HL-60 (cell line): ENCODE measurements around the gene P2RY13.

Source experiments
- POLR2AphosphoS5 ChIP-seq: IDR thresholded peaks from 2 replicates; pipeline ENCODE4 v1.6.1; 2012; ENCODE audit warnings: low read depth
- SPI1 ChIP-seq: IDR thresholded peaks from 2 replicates; pipeline ENCODE4 v1.6.1; 2012; ENCODE audit warnings: low read depth, mild to moderate bottlenecking, borderline replicate concordance
- TF ChIP-seq, protein P1 (sequence below): IDR thresholded peaks from one replicate; pipeline ENCODE4 v1.5.1; 2011; ENCODE audit warnings: low read length, control low read depth, inconsistent platforms; ENCODE audit not compliant: insufficient read depth
- TF ChIP-seq, protein P2 (sequence below): IDR thresholded peaks from 2 replicates; pipeline ENCODE4 v1.6.1; 2012; ENCODE audit warnings: low read depth; ENCODE audit not compliant: insufficient replicate concordance

DNA sequence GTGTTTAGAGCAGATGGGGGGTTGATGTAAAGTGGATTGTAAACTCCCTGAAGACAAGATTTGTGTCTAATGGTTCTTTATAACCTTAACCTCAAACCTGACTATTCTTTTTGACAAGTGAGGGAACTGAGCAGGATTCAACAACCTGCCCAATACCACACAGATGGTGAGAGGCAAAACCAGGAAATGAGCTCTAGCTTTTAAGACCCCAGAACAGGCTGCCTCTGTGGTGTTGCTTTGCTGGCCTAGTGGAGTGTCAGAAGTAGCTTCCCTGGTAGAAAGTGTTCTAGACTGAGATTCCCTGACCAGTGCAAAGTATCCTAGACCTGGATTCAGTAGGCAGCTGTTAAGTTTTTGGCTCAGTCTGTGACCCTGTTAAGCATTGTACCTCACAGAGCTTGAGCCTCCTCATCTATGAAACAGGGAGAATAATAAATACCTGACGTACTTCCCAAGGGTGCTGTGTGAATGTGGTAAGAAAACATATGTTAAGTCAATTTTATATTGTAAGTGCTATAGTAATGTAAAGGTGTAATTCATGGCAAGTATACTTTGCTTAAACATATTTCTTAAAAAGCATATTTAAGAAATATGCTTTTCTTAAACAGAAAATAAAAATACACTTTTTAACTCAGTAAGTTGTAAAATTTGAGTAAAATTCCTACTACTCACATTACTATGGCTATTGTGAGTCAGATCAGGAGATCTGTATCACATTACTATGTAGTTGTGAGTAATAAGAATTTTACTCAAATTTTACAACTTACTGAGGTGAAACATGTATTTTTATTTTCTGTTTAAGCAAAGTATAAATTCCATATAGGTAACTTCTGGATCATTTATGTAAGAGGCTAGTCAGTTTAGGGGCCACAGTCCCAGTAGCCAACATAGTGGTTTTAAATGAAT lies 21.5 kb downstream of the P2RY13 start:
- TF ChIP-seq POLR2AphosphoS5 (no peak), SPI1 (no peak)
- TF ChIP-seq, protein P1, sequence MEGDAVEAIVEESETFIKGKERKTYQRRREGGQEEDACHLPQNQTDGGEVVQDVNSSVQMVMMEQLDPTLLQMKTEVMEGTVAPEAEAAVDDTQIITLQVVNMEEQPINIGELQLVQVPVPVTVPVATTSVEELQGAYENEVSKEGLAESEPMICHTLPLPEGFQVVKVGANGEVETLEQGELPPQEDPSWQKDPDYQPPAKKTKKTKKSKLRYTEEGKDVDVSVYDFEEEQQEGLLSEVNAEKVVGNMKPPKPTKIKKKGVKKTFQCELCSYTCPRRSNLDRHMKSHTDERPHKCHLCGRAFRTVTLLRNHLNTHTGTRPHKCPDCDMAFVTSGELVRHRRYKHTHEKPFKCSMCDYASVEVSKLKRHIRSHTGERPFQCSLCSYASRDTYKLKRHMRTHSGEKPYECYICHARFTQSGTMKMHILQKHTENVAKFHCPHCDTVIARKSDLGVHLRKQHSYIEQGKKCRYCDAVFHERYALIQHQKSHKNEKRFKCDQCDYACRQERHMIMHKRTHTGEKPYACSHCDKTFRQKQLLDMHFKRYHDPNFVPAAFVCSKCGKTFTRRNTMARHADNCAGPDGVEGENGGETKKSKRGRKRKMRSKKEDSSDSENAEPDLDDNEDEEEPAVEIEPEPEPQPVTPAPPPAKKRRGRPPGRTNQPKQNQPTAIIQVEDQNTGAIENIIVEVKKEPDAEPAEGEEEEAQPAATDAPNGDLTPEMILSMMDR = no peak
- TF ChIP-seq, protein P2, sequence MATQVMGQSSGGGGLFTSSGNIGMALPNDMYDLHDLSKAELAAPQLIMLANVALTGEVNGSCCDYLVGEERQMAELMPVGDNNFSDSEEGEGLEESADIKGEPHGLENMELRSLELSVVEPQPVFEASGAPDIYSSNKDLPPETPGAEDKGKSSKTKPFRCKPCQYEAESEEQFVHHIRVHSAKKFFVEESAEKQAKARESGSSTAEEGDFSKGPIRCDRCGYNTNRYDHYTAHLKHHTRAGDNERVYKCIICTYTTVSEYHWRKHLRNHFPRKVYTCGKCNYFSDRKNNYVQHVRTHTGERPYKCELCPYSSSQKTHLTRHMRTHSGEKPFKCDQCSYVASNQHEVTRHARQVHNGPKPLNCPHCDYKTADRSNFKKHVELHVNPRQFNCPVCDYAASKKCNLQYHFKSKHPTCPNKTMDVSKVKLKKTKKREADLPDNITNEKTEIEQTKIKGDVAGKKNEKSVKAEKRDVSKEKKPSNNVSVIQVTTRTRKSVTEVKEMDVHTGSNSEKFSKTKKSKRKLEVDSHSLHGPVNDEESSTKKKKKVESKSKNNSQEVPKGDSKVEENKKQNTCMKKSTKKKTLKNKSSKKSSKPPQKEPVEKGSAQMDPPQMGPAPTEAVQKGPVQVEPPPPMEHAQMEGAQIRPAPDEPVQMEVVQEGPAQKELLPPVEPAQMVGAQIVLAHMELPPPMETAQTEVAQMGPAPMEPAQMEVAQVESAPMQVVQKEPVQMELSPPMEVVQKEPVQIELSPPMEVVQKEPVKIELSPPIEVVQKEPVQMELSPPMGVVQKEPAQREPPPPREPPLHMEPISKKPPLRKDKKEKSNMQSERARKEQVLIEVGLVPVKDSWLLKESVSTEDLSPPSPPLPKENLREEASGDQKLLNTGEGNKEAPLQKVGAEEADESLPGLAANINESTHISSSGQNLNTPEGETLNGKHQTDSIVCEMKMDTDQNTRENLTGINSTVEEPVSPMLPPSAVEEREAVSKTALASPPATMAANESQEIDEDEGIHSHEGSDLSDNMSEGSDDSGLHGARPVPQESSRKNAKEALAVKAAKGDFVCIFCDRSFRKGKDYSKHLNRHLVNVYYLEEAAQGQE = no peak
